ENCODE measurements around the gene DNAAF8. TPM values are rescaled to one million over a fixed set of nuclear protein-coding genes. Genes with fewer than 3 reads are reported as not detected.
"Not testable (repeated sequence)": the region's sequence is repeated elsewhere in the genome, so short reads cannot be mapped to it uniquely, and the experiment has no call there.

DNAAF8 gene
- polyA plus RNA-seq, 3 donors: 1.8 to 3.1 (median 2.1) TPM

- no peak for DNase-seq (ENCODE audit: extremely low read depth in 1 of 11, low read depth in 9 of 11, low spot score in 4 of 11)
Observed at GRCh38 chr16:4709481-4709880, 24.9 kb upstream of the DNAAF8 start.

- DNase-seq (ENCODE audit: extremely low read depth in 1 of 11, low read depth in 9 of 11, low spot score in 4 of 11): no peak
Observed at GRCh38 chr16:4713663-4714501, 20.5 kb upstream of the DNAAF8 start.

- no peak for DNase-seq (ENCODE audit: extremely low read depth in 1 of 11, low read depth in 9 of 11, low spot score in 4 of 11)
Observed at GRCh38 chr16:4714996-4715395, 19.3 kb upstream of the DNAAF8 start.

GRCh38 chr16:4718466-4718865 is 15.9 kb upstream of the DNAAF8 start:
- DNase-seq (ENCODE audit: extremely low read depth in 1 of 11, low read depth in 9 of 11, low spot score in 4 of 11): no peak

- DNase-seq (ENCODE audit: extremely low read depth in 1 of 11, low read depth in 9 of 11, low spot score in 4 of 11): no peak
Observed at GRCh38 chr16:4723071-4723767, 11.1 kb upstream of the DNAAF8 start.

- no peak for DNase-seq (ENCODE audit: extremely low read depth in 1 of 11, low read depth in 9 of 11, low spot score in 4 of 11)
Observed at GRCh38 chr16:4724661-4725270, 9.6 kb upstream of the DNAAF8 start.

- no peak for DNase-seq (ENCODE audit: extremely low read depth in 1 of 11, low read depth in 9 of 11, low spot score in 4 of 11)
Observed at GRCh38 chr16:4726616-4727015, 7.7 kb upstream of the DNAAF8 start.

- no peak for DNase-seq (ENCODE audit: extremely low read depth in 1 of 11, low read depth in 9 of 11, low spot score in 4 of 11)
Observed at GRCh38 chr16:4728676-4729075, 5.7 kb upstream of the DNAAF8 start.

- no peak for DNase-seq (ENCODE audit: extremely low read depth in 1 of 11, low read depth in 9 of 11, low spot score in 4 of 11)
Observed at GRCh38 chr16:4729876-4730275, 4.5 kb upstream of the DNAAF8 start.

GRCh38 chr16:4733211-4733742 is 1.1 kb upstream of the DNAAF8 start:
- no peak for DNase-seq (ENCODE audit: extremely low read depth in 1 of 11, low read depth in 9 of 11, low spot score in 4 of 11)

GRCh38 chr16:4733747-4734062 is 632 bp upstream of the DNAAF8 start:
- no peak for DNase-seq (ENCODE audit: extremely low read depth in 1 of 11, low read depth in 9 of 11, low spot score in 4 of 11)

GRCh38 chr16:4734730-4735535 is 596 bp downstream of the DNAAF8 start:
- peak; percentile 58 to 82 (median 78) for DNase-seq (ENCODE audit: extremely low read depth in 1 of 11, low read depth in 9 of 11, low spot score in 4 of 11)

- no peak for DNase-seq (ENCODE audit: extremely low read depth in 1 of 11, low read depth in 9 of 11, low spot score in 4 of 11)
Observed at GRCh38 chr16:4736546-4736945, 2.2 kb downstream of the DNAAF8 start.

GRCh38 chr16:4737545-4737944 is 3.2 kb downstream of the DNAAF8 start:
- DNase-seq (ENCODE audit: extremely low read depth in 1 of 11, low read depth in 9 of 11, low spot score in 4 of 11): no peak

GRCh38 chr16:4738370-4738769 is 4.0 kb downstream of the DNAAF8 start:
- not testable (repeated sequence) for DNase-seq (ENCODE audit: extremely low read depth in 1 of 11, low read depth in 9 of 11, low spot score in 4 of 11)

GRCh38 chr16:4743226-4743878 is 9.0 kb downstream of the DNAAF8 start:
- no peak for DNase-seq (ENCODE audit: extremely low read depth in 1 of 11, low read depth in 9 of 11, low spot score in 4 of 11)

- no peak for DNase-seq (ENCODE audit: extremely low read depth in 1 of 11, low read depth in 9 of 11, low spot score in 4 of 11)
Observed at GRCh38 chr16:4744555-4745273, 10.4 kb downstream of the DNAAF8 start.

GRCh38 chr16:4745274-4745569 is 10.9 kb downstream of the DNAAF8 start:
- no peak for DNase-seq (ENCODE audit: extremely low read depth in 1 of 11, low read depth in 9 of 11, low spot score in 4 of 11)
